Stimulated activated CD4-positive, alpha-beta T cell treated with anti-CD3 and anti-CD28 coated beads, Interleukin-4, amount 100 ng/mL, for 1 hour (primary cell): ENCODE results near the gene WDR1.
A peak's percentile ranks its signal among the peaks of the same experiment; 100 is the strongest.
"Not testable (repeated sequence)": the region's sequence is repeated elsewhere in the genome, so short reads cannot be mapped to it uniquely, and the experiment has no call there.

Experiments
- DNase-seq: peaks from one replicate; pipeline ENCODE4 v3.0.0-alpha.2; 2020

Gene WDR1

DNA sequence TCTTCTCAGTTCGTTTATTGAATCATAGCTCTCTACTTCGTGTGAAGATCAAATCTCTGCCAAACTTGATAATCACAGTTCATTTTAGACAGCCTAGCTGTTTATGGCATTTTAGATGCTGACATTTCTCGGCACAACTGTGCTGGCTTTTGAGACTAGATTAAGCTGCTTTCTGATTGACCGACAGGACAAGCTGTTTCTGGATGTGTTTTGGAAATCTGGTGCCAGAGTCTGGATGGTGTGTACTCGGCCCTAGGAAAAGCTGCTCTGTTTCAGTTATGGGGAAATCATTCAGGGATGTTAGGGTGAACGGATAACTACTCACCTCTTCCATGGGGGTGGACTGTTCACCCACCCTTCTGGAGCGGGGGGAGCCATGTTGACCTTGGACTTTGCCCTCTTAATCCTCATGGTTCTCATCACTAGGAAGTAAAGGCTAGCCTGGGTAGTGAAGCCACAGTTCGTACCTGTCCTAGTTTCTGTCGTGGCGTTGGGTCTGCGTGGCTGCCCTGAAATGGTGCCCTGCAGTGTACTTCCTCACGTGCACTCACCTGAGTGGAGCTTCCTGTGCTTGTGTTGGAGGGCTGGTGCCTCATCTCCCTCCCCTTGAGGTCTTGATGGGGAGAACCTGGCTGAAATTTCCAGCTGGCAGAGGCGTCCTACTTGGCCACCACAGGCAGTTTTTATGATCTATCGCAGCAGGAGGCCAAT, 13.7 kb upstream of the WDR1 start:
- DNase-seq, result no peak

DNA sequence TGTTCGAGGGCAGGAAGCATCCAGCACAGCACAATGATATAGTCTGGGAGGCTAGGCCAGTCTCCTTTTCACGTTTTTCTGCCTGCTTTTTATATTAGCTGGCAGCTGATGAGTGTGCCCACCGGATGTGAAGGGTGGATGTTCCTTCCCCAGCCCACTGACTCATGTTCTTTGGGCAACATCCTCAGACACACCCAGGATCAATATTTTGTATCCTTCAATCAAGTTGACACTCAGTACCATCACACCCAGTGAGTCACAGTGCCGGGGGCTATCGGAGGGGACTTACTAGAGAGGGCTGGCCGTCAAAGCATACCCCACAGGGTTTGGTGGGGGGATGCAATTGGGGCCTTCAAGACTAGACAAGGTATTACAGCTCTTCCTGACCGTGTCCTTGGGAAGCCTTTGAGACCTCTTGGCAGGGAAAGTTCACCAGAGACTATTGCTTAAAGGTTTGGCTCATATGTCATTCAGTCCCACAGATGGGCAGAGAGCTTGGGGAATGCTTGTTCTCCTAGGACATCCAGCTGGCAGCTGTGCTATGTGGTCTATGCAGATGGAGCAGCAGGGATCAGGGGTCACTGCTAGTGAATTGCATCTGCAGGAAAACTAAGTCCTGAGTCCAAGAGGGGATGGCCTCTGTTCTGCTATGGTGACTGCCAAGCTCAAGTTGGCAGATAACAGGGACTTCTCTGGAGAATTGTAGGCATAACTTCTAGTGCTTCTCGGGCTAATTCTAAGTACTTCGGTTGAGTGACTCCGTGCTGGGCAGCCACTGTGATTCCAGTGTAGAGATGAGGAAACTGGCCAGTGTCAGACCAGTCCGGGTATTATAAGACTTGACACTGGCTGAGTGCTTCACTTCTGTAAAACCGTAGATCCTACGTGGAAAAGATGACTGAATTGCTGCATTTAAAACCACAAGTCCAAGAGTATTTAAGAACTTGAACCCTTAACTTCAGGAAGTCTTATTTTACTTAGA, 12.9 kb upstream of the WDR1 start:
- no peak for DNase-seq

DNA sequence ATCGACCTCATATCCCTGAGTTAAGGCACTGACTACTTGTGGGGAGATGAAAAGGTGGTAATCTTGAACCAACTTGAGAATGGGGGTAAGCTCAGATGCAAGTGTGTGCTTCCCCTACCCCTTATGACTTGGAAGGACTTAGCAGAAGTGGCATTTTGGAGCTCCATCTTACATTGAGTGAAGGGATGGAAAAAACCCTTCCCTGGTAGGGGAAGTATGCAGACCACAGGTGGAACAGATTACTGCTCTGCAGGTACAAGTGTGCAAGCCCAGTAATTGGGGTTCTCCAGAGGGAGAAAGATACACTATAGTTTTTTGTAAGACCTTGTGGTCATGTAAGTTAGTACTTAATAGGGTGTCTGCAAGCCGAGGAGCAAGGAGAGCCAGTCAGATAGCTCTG, 12.2 kb upstream of the WDR1 start:
- no peak for DNase-seq

DNA sequence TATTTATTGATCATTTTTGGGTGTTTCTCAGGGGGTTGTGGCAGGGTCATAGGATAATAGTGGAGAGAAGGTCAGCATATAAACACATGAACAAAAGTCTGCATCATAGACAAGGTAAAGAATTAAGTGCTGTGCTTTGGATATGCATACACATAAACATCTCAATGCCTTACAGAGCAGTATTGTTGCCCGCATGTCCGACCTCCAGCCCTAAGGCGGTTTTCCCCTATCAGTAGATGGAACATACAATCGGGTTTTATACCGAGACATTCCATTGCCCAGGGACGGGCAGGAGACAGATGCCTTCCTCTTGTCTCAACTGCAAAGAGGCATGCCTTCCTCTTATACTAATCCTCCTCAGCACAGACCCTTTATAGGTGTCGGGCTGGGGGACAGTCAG, 10.9 kb upstream of the WDR1 start:
- DNase-seq, result not testable (repeated sequence)

DNA sequence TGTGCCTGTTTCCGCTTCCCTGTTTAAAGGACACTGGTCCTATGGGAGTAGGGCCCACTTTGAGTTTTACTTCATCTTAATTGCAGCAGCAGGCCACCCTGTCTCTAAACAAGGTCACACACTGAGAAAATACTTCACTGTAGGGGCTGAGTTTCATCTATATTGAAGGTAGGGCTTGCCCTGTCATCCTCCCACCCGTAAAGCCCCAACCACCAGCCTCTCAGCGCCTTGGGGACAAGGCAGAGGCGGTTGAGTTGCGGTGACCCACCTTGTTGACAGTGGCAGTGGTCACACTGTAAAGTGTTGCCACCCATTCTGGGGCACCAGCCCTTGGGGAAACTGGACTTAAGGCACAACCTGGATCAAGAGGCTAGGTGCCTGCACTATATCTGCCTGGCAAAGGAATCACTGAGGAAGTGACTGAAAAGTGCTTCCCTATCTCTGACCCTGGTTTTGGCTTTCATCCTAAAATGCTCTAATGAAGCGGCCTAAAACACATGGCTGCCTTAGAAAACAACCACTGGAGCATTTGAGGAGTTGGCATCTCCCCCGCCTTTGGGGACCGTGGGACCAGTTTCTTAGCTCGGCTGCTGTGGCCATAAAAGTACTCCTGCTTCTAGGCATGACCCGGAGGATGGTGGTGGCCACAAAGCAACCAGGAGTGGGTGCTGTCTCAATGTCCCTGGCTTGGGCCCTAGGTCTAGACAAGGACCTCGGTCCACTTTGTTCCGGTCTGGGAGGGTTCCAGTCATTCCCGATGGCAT, 7.8 kb upstream of the WDR1 start:
- no peak for DNase-seq

DNA sequence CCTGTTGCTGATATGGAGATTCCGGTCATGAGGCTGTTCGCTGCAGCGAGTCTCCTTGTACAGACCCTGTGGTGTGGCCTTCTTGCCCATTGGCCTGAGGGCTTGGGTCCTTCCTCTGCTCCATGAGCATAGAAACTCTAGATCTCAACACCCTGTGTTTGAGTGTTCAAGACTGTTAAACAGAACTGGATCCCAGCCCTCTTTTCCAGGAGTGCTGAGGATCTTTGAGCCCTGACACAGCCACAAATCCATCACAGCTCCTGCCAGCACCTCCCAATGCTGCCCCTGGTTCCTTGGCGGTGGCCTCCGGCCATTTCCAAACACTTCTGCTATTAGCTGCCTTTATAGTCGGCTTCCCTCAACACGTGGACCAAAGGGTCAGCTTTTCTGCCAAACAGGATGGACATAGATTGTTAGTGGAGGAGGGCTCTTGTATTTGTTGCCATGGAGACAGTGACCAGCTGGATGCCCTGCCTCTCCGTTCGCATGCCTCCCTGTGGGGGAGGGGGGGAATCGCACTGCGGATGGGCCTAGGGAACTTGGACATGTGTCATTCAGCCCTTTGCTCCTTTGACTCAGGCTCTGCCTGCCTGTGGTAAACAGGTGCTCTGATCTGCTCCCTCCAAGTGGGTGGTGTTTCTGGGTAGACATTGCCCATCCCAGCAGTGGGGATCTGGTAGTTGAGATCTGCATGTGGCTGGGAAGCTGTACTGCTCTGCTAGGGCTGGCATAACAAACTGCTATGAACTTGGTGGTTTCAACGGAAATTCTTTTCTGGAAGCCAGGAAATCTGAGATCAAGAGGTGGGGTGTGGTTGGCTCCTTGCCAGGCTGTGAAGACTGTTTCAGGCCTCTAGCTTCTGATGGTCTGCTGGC, 6.9 kb upstream of the WDR1 start:
- no peak for DNase-seq

DNA sequence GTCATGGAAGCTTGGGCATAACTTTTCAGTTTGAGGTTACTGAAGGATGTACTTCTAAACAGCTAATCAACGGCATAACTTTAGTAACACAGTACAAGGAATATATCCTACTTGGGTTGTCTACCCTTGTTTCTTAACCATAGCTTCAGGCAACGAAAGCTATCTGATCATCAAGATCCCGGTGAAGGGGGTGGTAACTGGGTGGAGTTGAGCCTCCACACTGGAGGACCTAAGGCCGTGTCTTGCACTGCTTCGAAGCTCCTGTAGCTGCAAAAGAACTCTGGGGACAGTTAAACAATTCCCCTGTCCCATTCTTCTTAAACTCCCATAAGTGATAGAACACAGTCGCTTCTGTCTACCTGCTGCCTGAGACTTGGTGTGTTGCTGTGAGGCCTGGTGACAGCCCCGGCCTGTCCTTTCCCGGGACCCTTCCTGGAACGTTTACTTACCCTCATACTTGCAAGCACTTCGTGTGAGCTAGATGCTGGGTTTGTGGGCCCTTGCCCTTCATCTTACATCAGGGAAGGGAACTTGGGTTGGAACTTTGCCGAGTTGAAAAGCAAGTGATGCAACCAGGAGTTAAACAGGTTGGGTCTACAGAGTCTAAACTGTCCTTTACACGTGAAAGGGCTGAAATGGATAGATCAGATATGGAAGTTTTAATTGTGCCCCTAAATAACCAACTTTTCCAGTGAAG, 5.8 kb upstream of the WDR1 start:
- DNase-seq, result no peak

DNA sequence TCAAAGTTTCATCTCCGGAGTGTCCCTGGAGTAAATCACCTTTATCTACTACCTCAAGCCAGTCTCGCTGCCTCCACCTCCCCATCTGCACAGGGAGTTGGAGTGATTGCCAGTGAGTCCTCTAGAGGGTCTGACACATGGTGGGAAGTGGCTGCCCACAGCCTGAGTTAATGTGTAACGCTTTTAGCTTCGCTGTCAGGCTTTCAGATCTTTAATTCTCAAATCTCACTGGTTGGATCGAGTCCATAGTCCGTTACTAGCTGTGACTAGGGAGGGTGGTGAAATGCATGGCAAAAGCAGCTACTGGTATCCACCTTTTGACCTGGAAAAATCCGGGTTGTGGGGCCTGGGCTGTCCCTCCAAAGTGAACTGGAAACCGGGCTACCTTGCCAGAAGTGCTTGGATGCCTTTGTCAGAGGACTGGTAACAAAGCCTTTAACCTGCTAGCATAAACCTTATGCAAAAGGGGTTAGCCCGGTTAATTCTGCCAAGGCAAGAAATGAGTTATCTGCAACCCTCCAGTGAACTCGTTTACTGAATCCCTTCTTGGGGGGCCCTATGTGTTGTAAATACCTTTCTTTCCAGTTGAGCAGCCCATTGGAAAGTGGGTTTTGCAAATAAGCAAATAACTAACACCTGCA, 5.1 kb upstream of the WDR1 start:
- no peak for DNase-seq

DNA sequence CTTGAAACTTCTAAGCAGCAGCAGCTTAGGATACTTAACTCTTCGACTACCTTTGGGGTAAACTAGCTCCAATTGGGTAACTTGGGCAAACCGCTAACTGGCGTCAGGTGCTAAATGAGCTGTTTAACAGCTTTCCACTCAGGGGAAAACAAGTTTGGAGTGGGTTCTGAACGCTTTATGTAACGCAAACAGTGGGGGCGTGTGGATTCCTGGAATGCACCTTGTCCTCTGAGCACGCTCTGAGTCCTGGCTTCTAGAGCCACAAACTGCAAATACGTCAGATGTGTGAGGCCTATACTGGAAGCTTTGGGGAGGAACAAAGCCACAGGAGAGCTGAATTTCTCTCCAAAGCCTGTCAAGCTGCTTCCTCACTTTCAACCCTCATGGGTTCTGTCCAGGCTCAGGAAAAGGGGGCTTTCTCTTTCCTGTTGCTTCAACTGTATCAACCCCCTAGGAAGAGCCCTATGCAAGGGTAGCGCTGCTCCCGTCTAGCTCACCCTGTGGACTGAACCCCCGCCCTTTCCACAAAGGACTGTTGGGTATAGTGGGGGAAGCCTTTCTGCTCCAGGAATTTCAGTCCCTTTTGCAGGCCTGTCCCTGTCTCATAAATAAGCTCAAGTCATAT, 4.5 kb upstream of the WDR1 start:
- DNase-seq, result no peak

DNA sequence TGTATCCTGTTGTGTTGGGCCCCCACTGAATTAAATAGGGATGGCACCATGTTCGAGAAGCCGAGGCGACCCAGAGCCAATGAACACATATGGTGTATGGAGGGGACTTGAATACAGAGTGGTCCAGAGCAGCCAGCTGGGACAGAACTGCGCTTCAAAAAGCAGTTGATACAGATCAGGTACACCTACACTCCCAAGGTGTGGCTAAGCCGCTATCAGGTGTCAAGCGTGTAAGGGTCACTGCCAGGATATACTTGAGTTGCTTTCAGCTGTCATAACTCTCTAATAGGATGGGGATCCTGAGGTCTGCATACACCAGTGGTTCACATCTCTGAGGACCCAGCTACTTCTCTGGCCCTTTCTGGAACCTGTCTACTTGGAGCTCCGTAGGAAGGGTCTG, 3.2 kb upstream of the WDR1 start:
- DNase-seq, result no peak

DNA sequence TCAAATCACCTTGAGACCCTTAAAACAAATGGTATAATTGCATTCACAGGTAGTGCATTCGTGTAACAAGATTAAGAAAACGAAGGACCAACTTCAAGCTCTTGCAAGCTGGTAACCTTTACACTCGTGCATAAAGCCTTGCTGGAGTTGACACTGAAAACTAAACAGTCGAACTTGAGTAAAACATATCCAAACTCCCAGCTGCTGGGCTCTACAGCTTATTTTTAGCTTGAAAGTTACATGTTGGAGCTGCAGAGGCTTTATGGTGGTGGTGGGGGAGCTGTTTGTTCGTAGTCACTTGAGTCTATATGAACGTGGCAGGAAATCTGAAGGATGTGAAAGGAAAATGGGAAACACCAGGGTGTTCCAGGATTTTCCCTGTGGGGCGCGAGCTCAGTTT, 2.7 kb upstream of the WDR1 start:
- no peak for DNase-seq

DNA sequence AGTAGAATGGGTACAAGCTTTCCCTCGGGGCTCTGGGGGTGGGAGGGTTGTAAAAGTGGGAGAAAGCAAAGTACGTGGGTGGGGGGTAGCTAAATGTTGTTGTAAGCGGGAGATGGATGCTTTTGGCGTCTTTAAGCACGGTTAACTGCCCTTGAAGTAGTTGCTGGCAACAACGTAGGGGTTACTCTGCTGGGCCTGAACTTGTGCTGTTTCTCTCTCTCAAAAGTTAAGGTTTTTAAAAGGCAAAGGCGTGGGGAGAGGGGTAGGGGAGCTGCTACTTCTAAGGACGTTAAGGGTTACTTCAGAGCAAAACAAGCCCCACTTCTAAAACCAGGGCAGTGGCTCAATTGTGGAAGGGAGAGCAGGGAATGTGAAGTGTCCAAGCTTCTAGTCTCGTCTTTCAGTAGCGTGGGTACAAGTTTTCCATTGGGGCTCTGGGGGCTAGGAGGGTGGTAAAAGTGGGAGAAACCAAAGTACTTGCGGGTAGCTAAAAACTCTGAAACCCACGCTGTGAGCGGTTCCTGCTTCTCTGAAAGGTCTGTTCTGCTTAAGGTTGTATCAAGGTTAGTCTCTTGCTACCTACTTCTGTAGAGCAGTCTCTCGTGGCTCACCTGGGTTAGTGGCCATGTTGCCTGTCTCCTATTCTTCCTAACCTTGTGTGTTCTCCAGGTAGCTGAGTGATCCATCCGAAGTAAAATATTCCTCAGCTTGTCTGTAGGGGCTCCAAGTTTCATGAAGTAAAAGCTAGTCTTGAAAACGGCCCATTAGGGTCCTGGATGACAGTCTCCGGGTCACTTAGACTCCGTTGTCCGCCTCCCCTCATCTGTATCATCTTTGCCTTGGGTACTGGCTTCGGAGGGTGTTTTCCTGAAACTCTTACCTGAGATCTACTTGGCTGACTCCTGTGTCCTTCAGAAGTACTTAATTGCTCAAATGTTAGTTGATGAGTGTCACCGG, 1.7 kb upstream of the WDR1 start:
- DNase-seq, result no peak

DNA sequence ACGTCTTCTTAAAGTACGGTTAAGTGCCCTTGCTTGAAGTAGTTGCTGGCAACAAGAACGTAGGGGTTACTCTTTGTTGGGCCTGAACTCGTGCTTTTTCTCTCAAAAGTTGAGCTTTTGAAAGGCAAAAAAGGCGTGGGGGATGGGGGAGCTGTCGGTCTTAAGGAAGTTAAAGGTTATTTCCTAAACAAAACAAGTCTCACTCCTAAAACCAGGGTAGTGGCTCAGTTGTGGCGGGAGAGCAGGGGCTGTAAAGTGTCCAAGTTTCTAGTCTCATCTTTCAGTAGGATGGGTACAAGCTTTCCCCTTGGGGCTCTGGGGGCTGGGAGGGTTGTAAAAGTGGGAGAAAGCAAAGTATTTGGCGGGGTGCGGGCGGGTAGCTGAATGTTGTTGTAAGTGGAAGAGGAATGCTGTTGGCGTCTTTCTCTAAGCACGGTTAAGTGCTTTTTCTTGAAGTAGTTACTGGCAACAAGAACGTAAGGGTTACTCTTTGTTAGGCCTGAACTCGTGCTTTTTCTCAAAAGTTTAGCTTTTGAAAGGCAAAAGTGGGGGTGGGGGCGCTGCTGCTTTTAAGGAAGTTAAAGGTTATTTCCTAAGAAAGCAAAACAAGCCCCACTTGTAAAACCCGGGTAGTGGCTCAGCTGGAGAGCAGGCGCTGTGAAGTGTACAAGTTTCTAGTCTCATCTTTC, 904 bp upstream of the WDR1 start:
- DNase-seq, result peak; percentile 59

DNA sequence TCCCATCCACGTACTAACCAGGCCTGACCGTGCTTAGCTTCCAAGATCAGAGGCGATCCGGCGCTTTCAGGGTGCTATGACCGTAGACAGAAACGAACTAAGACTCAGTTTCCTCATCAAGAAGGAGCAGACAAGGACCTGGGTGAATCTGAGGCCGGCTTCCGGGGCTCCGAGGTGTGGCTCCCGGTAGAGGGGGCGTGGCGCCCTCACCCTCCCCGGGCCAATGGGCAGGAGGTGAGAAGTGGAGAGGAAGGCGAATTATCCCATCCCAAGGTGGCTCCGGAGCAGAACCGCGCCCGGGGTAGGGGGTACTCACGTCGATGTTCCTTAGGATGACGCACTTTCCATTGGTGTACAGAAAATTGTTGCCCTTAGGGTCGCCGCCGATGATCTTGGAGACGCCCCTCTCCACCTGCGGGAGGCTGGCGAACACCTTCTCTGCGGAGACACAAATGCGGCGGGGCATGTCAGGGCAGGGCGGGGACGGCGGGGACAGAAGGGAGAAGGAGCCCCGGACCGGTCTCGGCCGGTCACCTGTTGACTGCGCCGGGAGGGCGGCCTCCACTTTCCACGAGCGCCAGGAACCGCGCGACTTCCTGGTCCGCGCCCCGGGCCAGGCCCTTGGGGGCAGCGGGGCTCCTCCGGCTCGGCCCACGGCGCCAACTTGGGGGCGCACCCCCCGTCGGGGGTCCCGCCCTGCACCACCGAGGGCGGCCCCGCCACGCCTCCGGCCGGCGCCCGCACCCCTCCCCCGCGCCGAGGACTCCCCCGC, 616 bp downstream of the WDR1 start:
- DNase-seq, result peak; percentile 69

DNA sequence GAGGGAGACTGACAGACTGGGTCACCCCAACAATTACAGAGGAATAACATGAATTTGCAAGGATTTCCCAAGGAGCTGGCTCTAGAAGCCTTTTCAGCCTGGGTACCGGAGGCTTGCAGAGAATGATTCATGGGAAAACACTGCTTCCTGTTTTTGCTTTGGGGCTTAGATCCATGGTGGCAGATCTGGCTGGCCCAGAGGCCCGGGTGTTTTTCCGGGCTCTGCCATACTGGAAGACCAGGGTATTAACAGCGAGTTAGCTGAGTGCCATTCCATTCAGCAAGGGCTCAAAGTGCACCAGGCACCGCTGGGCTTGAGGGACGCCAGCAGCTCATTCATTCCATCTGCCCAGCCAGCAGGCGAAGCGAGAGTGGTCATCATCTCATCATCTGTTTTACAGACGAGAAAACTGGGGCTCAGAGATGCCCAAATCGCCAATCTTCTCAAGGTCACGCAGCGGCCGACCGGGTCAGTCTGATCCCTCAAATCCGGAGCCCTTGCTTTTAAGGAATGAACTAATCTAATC, 1.3 kb downstream of the WDR1 start:
- no peak for DNase-seq

DNA sequence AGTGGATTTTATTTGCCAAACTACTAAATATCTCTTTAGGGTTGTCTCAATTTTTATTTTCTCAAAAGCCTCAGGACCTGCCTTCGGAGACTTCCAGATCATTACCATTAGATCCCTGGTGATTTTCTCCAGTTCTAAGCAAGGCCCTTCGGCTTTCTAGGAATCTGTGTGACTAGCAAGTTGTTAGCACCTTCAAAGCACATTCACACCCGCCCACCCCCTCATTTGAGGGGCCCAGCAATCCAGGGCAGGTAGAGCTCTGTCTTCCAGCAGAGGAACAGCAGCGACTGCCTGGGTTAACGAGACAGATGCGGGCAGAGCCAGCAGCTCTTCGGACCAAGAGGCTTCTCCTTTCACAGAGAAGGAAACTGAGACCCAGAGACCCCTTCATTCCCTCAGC, 2.0 kb downstream of the WDR1 start:
- DNase-seq, result no peak

DNA sequence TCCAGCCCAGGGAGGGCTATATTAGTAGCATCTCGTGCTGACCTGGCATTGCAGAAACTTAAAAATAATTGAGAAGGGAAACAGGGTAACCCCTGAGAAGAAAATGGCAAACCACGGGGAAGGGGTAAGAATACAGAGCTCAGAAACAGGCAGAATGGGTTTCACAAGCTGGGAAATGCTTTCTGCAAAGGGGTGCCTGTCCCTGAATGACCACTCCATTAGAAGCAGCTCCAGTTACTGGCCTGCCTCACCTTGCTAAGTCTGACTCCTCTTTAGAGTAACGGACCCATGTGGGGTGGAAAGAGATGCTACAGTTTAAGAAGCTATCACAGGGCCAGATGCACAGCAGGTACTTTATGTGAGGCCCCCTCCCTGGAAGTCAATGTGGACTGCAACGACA, 2.5 kb downstream of the WDR1 start:
- DNase-seq, result no peak
